ENCODE measurements around the gene CCDC187. TPM values are rescaled to one million over a fixed set of nuclear protein-coding genes. Genes with fewer than 3 reads are reported as not detected.
"Not testable (repeated sequence)": the region's sequence is repeated elsewhere in the genome, so short reads cannot be mapped to it uniquely, and the experiment has no call there.

CCDC187 gene
- total RNA-seq, 6 donors from 2014 or later: 0.17 to 22.3 (median 10.0) TPM

GRCh38 chr9:136239983-136240330 is 63.9 kb downstream of the CCDC187 start:
- ATAC-seq (ENCODE audit: low FRiP score in 2 of 2) (no peak), DNase-seq (peak in 1 of 2 donors; percentile 29)
- Histone ChIP-seq H3K36me3 (peaks cover 0 to 25% (median 10%) of the 10 kb centered on the region in 4 donors), H3K4me1 (peaks cover 10 to 26% (median 17%) of the 10 kb centered on the region in 4 donors), H3K9me3 (no peaks in the 10 kb centered on the region), H3K27ac (no peak overlapping the region), H3K4me3 (no peak overlapping the region), H3K27me3 (no peaks in the 10 kb centered on the region)
- TF ChIP-seq POLR2A (IDR thresholded peaks at IDR 0.05): no peak
- TF ChIP-seq EP300 (IDR thresholded peaks at IDR 0.05): no peak
- TF ChIP-seq POLR2AphosphoS5 (IDR thresholded peaks at IDR 0.05): no peak
- TF ChIP-seq CTCF (IDR thresholded peaks at IDR 0.05): no peak
- 40 to 69% methylated on average over 2 of the region's 2 CpGs for WGBS, 2 donors

GRCh38 chr9:136239135-136239982 is 64.5 kb downstream of the CCDC187 start:
- peak in 1 of 2 donors; percentile 32 for DNase-seq
- no peak overlapping the region for H3K27ac ChIP-seq
- H3K36me3 ChIP-seq: peaks cover 0 to 27% (median 10%) of the 10 kb centered on the region in 4 donors
- WGBS, 2 donors: 66 to 77% methylated on average over 25 of the region's 25 CpGs
- H3K27me3 ChIP-seq: no peaks in the 10 kb centered on the region
- no peak for ATAC-seq (ENCODE audit: low FRiP score in 2 of 2)
- peaks cover 4 to 20% (median 11%) of the 10 kb centered on the region in 4 donors for H3K4me1 ChIP-seq
- H3K9me3 ChIP-seq: no peaks in the 10 kb centered on the region
- no peak overlapping the region for H3K4me3 ChIP-seq
- TF ChIP-seq EP300 (IDR thresholded peaks at IDR 0.05) (no peak), CTCF (IDR thresholded peaks at IDR 0.05) (no peak), POLR2AphosphoS5 (IDR thresholded peaks at IDR 0.05) (no peak), POLR2A (IDR thresholded peaks at IDR 0.05) (no peak)

GRCh38 chr9:136238342-136238732 is 65.6 kb downstream of the CCDC187 start:
- no peak for ATAC-seq (ENCODE audit: low FRiP score in 2 of 2)
- Histone ChIP-seq H3K27me3 (no peaks in the 10 kb centered on the region), H3K27ac (no peak overlapping the region), H3K36me3 (peaks cover 0 to 27% (median 10%) of the 10 kb centered on the region in 4 donors), H3K4me3 (no peak overlapping the region), H3K4me1 (peaks cover 0 to 17% (median 5%) of the 10 kb centered on the region in 4 donors), H3K9me3 (no peaks in the 10 kb centered on the region)
- DNase-seq: peak in 1 of 2 donors; percentile 64
- TF ChIP-seq EP300 (IDR thresholded peaks at IDR 0.05) (no peak), POLR2A (IDR thresholded peaks at IDR 0.05) (no peak), CTCF (IDR thresholded peaks at IDR 0.05) (no peak), POLR2AphosphoS5 (IDR thresholded peaks at IDR 0.05) (no peak)
- 72 to 91% methylated on average over 12 of the region's 12 CpGs for WGBS, 2 donors

GRCh38 chr9:136237486-136238341 is 66.2 kb downstream of the CCDC187 start:
- Histone ChIP-seq H3K27ac (no peak overlapping the region), H3K9me3 (no peaks in the 10 kb centered on the region), H3K36me3 (peaks cover 0 to 27% (median 10%) of the 10 kb centered on the region in 4 donors), H3K4me1 (peaks cover 0 to 17% (median 5%) of the 10 kb centered on the region in 4 donors), H3K4me3 (no peak overlapping the region), H3K27me3 (no peaks in the 10 kb centered on the region)
- no peak for DNase-seq
- 86 to 92% methylated on average over 14 to 22 of the region's 32 CpGs for WGBS, 2 donors
- no peak for ATAC-seq (ENCODE audit: low FRiP score in 2 of 2)
- TF ChIP-seq POLR2A (IDR thresholded peaks at IDR 0.05): no peak
- TF ChIP-seq EP300 (IDR thresholded peaks at IDR 0.05): no peak
- no peak for TF ChIP-seq CTCF (IDR thresholded peaks at IDR 0.05)
- no peak for TF ChIP-seq POLR2AphosphoS5 (IDR thresholded peaks at IDR 0.05)

GRCh38 chr9:136236471-136237410 is 67.2 kb downstream of the CCDC187 start:
- DNase-seq; H3K27me3 ChIP-seq; ATAC-seq (ENCODE audit: low FRiP score in 2 of 2); H3K9me3 ChIP-seq; H3K4me3 ChIP-seq; H3K27ac ChIP-seq: not testable (repeated sequence)
- WGBS, 2 donors: 94 to 97% methylated on average over 19 to 26 of the region's 43 CpGs
- Histone ChIP-seq H3K36me3 (peaks cover 0 to 27% (median 10%) of the 10 kb centered on the region in 4 donors), H3K4me1 (peaks cover 0 to 25% (median 6%) of the 10 kb centered on the region in 4 donors)

Measured in upper lobe of left lung (tissue), 6 donors.